Subcutaneous adipose tissue (tissue), 4 donors: ENCODE data around the gene MIB1. TPM values are rescaled to one million over a fixed set of nuclear protein-coding genes. Genes with fewer than 3 reads are reported as not detected.

Experiments
- small RNA-seq: library from RNA; depleted of rRNA; stranded (forward); fragments of <200 nt; gene quantifications from one replicate; pipeline ENCODE3, GENCODE V24; 2016
- total RNA-seq, 4 donors: library from RNA; depleted of rRNA; stranded (reverse); fragments of >200 nt; gene quantifications; one replicate each; pipeline ENCODE4 v1.1.0, GENCODE V29; 2016

MIB1 gene
- total RNA-seq, 4 donors from 2014 or later: 28.4 to 38.5 (median 34.0) TPM

Small RNAs within 50 kb of the gene (small RNA-seq; reads per million reads assigned to genes)
- gene AC103987.3 (not detected), gene RF00019 (0.49 reads per million), gene RF00045 (not detected), gene RF01241 (not detected), gene RN7SL233P (not detected), gene RNU6-1038P (not detected)

Other genes with a start within 250 kb of the MIB1 start
- gene ESCO1, start 140.1 kb upstream of the MIB1 start, total RNA-seq: 10 to 100 TPM; 12.3 to 20.3 (median 17.7) TPM
- gene SNRPD1, start 128.5 kb upstream of the MIB1 start, total RNA-seq: 1 to 10 TPM; 3.7 to 8.2 (median 5.2) TPM
- 10 to 100 TPM; 13.6 to 28.5 (median 17.4) TPM for gene ABHD3, start 36.0 kb upstream of the MIB1 start, total RNA-seq